Measurements from ENCODE around the gene TOE1.

The TOE1 gene

DNA sequence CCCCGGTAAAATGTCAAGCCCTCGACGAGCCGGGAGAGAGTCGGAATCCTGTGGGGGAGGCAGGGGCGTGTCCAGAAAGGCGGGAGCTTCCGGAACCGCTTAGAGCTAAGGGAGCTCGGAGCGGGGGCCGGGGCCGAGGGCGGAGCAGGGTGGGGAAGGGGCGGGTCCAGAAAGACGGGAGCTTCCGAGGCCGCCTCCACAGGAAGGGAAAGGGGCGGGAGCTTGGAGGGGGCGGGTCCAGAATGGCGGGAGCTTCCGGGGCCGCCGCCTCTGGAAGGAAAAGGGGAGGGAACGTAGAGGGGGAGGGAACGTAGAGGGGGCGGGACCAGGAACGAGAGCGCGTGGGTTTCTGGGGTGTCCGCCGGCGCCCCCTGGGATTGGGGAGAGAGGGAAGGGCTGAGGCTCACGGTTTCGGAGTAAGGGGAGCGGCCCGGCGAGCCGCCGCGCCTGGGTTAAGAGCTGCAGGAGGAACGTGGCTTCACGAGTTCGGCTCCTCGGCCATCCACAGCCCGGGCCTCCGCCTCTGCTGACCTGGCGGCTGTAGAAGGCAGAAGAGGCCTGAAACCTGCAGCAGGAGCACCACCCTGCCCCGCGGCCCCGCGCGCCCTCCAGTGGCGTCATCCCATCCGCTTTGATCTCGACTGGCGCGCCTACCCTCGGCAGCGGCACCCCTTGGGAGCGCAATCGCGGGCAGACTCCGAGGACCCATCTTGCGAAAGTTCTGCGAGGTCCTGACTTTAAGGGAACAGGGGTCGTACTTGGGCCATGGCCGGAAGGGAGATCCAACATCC is 36.3 kb upstream of the TOE1 start:
- H3K36me3 ChIP-seq (ENCODE audit: insufficient read depth): no peaks in the 10 kb centered on the region
- H3K79me2 ChIP-seq (ENCODE audit: insufficient read depth, low read depth): no peaks in the 10 kb centered on the region
- peak overlapping the region; percentile 91 for H2AFZ ChIP-seq (ENCODE audit: low read depth)
- H3K4me2 ChIP-seq: peak overlapping the region; percentile 94
- H3K27me3 ChIP-seq (ENCODE audit: insufficient read depth, low read depth): no peaks in the 10 kb centered on the region
- H3K9ac ChIP-seq: peak overlapping the region; percentile 87
- H4K20me1 ChIP-seq (ENCODE audit: insufficient read depth): no peaks in the 10 kb centered on the region
- TF ChIP-seq, protein P1, sequence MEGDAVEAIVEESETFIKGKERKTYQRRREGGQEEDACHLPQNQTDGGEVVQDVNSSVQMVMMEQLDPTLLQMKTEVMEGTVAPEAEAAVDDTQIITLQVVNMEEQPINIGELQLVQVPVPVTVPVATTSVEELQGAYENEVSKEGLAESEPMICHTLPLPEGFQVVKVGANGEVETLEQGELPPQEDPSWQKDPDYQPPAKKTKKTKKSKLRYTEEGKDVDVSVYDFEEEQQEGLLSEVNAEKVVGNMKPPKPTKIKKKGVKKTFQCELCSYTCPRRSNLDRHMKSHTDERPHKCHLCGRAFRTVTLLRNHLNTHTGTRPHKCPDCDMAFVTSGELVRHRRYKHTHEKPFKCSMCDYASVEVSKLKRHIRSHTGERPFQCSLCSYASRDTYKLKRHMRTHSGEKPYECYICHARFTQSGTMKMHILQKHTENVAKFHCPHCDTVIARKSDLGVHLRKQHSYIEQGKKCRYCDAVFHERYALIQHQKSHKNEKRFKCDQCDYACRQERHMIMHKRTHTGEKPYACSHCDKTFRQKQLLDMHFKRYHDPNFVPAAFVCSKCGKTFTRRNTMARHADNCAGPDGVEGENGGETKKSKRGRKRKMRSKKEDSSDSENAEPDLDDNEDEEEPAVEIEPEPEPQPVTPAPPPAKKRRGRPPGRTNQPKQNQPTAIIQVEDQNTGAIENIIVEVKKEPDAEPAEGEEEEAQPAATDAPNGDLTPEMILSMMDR (conservative IDR thresholded peaks at IDR 0.05; ENCODE audit: low read depth, low read length): peak; percentile 68
- peak overlapping the region; percentile 75 for H3K27ac ChIP-seq
- H3K4me3 ChIP-seq (IDR thresholded peaks at IDR 0.05; ENCODE audit: insufficient read depth, low read depth, low read length): peak overlapping the region; percentile 60
- peaks cover 24% of the 10 kb centered on the region for H3K4me1 ChIP-seq (ENCODE audit: low read depth, poor library complexity, severe bottlenecking)

DNA sequence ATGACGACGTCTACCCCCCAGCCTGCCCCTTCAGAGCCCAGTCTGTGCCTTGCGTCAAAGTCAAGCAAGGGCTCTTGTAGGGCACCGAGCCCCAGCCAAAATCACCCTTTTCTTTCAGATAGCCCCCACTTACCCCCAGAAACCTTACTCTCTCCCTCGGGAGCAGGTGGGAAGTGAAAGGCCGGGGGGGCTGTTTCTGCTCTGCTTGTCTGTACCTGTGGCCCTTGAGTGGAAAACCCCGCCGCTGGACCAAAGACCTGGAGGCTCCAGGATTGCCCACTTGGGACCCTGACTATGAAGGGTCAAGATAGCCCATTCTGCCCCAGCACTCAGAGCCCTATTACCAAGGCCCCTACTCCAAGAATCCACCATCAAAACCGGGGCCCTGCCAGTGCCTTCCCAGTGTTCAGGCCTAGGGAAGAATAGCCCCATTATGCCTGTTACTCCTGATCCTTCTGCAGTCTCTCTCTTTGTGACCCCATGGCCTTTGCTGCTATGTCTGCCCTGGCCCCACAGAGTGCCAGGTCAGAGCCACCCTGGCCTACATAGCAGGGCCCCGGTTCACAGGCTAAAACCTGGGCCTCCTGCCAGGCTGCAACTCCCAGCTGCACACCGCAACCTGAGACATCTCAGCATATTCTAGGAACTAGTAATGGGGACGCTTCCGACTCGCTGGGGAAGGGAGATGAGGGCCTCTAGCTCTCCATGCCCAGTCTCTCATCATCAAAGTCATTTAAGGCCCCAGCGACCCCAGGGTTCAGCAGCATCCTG is 35.5 kb upstream of the TOE1 start:
- peak overlapping the region; percentile 94 for H3K4me2 ChIP-seq
- H3K4me3 ChIP-seq (IDR thresholded peaks at IDR 0.05; ENCODE audit: insufficient read depth, low read depth, low read length): peak overlapping the region; percentile 10
- no peaks in the 10 kb centered on the region for H4K20me1 ChIP-seq (ENCODE audit: insufficient read depth)
- H2AFZ ChIP-seq (ENCODE audit: low read depth): peak overlapping the region; percentile 74
- H3K9ac ChIP-seq: peak overlapping the region; percentile 87
- peak overlapping the region; percentile 75 for H3K27ac ChIP-seq
- no peaks in the 10 kb centered on the region for H3K27me3 ChIP-seq (ENCODE audit: insufficient read depth, low read depth)
- no peaks in the 10 kb centered on the region for H3K79me2 ChIP-seq (ENCODE audit: insufficient read depth, low read depth)
- peaks cover 21% of the 10 kb centered on the region for H3K4me1 ChIP-seq (ENCODE audit: low read depth, poor library complexity, severe bottlenecking)
- no peaks in the 10 kb centered on the region for H3K36me3 ChIP-seq (ENCODE audit: insufficient read depth)
- TF ChIP-seq, protein P1 (conservative IDR thresholded peaks at IDR 0.05; ENCODE audit: low read depth, low read length): no peak

DNA sequence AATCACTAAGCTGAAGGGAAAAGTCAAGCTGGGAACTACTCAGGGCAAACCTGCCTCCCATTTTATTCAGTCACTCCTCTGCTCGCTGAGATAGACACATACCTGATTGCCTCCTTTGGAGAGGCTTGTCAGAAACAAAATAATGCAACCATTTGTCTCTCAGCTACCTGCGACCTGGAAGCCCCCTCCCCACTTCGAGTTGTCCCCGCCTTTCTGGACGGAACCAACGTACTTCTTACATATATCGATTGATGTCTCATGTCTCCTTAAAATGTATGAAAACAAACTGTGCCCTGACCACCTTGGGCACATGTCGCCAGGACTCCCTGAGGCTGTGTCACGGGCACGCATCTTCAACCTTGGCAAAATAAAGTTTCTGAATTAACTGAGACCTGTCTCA is 34.7 kb upstream of the TOE1 start:
- Histone ChIP-seq H3K79me2 (ENCODE audit: insufficient read depth, low read depth) (no peaks in the 10 kb centered on the region), H3K4me3 (IDR thresholded peaks at IDR 0.05; ENCODE audit: insufficient read depth, low read depth, low read length) (no peak overlapping the region), H2AFZ (ENCODE audit: low read depth) (peak overlapping the region; percentile 74; the same call in 1 of the 2 replicates), H3K4me2 (0 out of 2 replicates have a peak overlapping the region, but pooled peaks have one; percentile 94), H3K27me3 (ENCODE audit: insufficient read depth, low read depth) (no peaks in the 10 kb centered on the region), H4K20me1 (ENCODE audit: insufficient read depth) (no peaks in the 10 kb centered on the region), H3K4me1 (ENCODE audit: low read depth, poor library complexity, severe bottlenecking) (peaks cover 14% of the 10 kb centered on the region), H3K36me3 (ENCODE audit: insufficient read depth) (no peaks in the 10 kb centered on the region), H3K27ac (no peak overlapping the region), H3K9ac (no peak overlapping the region)
- TF ChIP-seq, protein P1 (conservative IDR thresholded peaks at IDR 0.05; ENCODE audit: low read depth, low read length): no peak

DNA sequence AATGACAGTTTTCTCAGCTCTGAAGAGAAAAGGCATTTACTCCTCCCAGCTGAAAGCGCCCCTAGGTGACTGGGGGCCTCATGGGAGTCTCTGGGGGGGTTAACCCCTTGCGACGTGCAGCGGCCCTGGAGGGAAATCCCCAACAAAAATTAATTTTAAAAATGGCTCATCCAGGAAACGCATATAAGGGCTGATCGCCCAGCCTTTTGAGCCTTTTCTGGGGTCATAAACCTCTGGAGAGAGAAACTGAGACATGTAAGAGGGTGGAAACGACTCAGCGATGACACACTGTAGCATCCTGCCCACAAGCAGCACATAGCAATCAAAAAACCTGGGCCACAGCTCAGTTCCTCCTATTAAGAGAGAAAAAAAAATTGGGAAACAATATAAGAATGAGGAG is 33.7 kb upstream of the TOE1 start:
- H3K4me2 ChIP-seq: no peak overlapping the region
- H3K4me3 ChIP-seq (IDR thresholded peaks at IDR 0.05; ENCODE audit: insufficient read depth, low read depth, low read length): no peak overlapping the region
- TF ChIP-seq, protein P1 (conservative IDR thresholded peaks at IDR 0.05; ENCODE audit: low read depth, low read length): no peak
- no peaks in the 10 kb centered on the region for H3K36me3 ChIP-seq (ENCODE audit: insufficient read depth)
- no peaks in the 10 kb centered on the region for H3K27me3 ChIP-seq (ENCODE audit: insufficient read depth, low read depth)
- H3K4me1 ChIP-seq (ENCODE audit: low read depth, poor library complexity, severe bottlenecking): peaks cover 10% of the 10 kb centered on the region
- no peaks in the 10 kb centered on the region for H3K79me2 ChIP-seq (ENCODE audit: insufficient read depth, low read depth)
- no peaks in the 10 kb centered on the region for H4K20me1 ChIP-seq (ENCODE audit: insufficient read depth)
- no peak overlapping the region for H2AFZ ChIP-seq (ENCODE audit: low read depth)
- H3K9ac ChIP-seq: no peak overlapping the region
- H3K27ac ChIP-seq: no peak overlapping the region

Measured in KMS-11 (cell line).